Fibroblast of skin of right biceps (primary cell): ENCODE measurements around the gene GATB.

Experiments
- DNase-seq: peaks from one replicate; pipeline ENCODE4 v3.0.0-alpha.2; 2013

GATB gene

GRCh38 chr4:151694961-151695720 lies 65.7 kb downstream of the GATB start:
- peak; percentile 22 for DNase-seq

DNA sequence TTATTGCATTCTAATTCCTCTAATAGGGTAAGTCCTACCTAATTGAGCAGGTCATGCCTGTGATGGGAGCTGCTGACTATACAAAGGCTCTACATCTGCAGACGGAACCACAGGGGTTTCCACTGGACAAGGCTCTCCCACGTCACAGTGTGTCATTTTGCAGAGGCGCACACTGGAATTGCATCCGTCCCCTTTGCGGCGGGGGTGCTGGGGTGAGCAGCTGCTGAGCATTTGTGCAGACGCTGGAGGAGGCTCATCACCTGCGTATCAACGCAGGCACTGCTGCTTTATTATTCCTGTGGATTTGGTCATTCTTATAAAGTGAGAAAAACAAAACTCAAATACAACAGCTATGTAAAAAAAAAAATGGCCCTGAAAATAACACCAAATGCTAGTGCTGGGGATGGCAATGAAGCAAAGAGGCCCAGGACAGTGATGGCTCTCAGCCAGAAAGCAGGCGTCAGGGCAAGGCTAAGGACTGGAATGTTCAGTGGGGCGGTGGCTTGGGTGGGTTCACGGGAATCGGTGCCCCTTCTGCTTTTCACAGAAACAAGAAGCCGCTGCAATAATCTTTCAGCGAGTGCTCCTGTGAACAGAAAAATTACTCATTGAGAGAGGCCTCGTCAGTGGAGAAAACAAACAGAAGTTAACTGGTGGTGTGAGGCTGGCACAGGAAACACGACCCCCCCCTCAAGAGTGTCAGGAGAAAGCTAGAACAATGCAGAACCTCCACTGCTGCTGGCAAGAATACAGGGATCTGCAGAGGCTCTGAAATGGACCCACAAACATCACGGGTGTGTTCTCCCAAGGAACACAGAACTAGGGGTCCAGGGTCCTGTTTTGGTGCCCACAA lies 67.8 kb downstream of the GATB start:
- no peak for DNase-seq

GRCh38 chr4:151692443-151692782 lies 68.4 kb downstream of the GATB start:
- DNase-seq = no peak

GRCh38 chr4:151691639-151692442 lies 69.0 kb downstream of the GATB start:
- DNase-seq = no peak

GRCh38 chr4:151690876-151691275 lies 69.9 kb downstream of the GATB start:
- no peak for DNase-seq

DNA sequence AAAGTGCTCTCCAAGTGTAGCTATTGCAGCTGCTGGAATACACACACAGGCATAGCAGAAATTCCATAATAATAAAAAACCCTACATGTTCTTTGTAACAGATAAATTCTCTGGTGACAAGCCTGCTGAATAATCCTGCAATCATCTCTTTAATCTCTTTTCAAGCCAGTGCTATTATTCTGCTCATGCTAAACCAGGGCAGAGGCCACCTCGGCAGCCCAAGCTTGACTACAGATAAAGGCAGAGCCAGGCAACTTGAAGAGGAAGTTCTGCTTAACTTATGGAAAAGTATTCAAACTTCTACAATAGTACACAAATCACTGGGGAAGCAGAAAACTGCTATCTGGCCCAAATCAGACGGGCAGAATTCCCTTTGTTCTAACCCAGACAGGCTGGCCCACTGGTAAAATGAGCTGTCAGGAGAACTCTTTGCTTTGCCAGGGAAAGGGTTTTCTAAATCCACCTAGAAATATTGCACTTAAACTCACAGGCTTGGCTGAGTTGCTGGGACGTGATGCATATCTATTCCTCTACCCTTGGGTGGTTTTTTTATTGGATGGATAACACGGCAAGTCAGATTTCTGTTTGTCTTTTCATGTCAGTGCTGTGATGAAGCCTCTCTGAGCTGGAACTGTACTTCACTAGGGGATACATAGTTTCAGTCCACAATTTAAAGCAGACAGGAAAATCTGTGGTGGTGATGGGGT lies 70.5 kb downstream of the GATB start:
- DNase-seq = peak; percentile 79

- DNase-seq = no peak
Measured at GRCh38 chr4:151689211-151689991, 71.4 kb downstream of the GATB start.

GRCh38 chr4:151688785-151689043 lies 72.1 kb downstream of the GATB start:
- DNase-seq = no peak

GRCh38 chr4:151688003-151688784 lies 72.6 kb downstream of the GATB start:
- peak; percentile 73 for DNase-seq

DNA sequence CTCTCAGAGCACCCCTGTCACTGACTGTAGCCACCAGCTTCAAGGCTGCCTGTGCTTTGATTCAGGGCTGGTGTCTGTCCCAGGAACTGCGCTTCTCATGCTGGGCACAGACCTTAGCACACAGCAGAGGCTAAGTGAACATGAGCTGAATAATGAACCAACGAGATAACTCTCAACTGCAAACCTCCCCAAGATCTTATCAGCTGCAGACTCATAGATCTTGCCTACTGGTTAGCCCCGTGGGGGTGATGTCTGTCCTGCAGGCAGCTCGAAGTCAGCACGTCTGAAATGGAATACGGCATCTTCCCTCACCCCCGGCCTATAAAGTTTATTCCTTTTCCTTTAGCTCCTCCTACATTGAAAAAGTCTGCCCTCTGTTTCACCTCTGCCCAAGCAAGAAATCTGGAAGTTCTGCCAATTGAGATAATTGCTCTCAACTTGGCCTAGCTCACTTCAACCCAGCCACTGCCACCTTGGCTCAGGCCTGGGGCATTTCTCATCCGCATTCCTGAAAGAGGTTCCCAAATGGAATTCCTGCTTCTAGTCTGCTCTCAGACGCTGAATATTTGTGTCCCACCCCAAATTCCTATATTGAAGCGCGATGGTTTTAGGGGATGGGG lies 73.7 kb downstream of the GATB start:
- DNase-seq = peak; percentile 41

GRCh38 chr4:151685303-151685702 lies 75.5 kb downstream of the GATB start:
- no peak for DNase-seq

DNA sequence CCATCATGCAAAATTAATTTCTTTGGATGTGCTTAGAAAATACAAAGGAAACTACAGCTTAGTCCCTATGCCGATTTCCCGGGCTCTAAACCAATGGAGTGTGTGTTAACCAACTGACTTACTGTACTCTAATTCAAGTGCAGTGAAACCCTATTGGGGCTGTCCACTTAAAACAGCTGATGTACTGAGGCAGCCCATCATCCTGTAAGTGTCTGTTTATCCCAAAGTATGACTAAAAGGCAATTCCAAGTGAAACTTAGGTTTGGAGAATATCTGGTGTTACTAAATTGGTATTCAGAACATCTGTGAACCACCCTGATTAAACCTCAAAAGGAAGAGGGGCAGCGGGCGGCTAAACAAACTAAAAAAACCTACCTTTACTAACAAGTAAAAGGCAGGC lies 79.7 kb downstream of the GATB start:
- no peak for DNase-seq

DNA sequence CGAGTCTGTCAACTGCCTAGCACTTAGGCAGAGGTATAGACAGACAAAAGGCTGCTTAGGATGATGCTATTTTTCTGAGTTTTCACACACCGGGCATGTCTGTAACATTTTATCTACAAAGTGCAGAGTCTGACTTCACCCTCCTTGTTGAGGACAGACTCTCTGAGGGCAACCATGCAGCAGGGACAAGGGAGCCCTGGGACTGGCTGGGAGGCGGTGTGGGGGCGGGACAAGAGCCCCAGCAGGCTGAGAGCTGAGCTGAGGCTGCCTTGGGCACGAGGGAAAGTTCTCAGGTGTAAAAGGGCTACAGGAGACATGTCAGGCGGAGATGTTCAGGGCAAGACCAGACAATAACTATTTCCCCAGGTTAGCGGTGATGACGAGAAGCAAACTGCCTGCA lies 81.6 kb downstream of the GATB start:
- no peak for DNase-seq

DNA sequence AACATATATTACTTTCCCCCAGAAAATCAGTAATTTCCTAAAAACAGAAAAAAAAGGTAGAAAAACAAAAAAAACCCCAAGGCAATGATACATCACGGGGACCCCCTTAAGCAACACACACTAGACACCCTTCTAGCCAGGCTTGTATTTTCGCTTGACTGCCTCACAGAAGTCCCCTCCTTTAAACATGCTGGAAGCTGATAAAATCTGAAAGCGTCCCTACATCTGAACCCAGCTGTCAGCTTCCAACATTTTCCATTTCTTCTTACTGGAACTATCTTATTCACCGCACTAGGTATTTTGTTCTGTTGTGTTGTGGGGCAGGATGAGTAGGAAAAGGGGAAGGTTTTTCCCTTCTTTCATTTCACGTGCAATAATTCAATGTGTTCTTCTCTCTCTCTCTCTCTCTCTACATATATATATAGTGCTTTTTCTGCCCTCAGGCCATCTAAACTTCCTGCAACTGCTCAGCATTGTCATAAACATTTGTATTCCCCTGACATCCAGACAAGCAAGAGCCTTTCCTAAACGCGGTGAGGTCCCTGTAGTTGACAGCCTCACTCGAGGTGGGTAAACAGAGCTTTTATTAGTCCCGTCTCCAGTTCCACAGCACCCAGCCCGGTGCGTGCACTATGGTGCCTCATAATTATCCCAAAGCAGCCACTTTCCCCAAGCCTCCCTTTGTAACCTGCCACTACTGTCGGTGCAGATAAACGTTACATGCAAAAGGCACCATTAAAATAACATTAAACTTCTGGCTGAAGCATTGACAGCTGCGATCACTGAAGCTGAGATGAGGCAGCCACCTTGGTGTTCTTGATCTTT lies 82.5 kb downstream of the GATB start:
- no peak for DNase-seq

DNA sequence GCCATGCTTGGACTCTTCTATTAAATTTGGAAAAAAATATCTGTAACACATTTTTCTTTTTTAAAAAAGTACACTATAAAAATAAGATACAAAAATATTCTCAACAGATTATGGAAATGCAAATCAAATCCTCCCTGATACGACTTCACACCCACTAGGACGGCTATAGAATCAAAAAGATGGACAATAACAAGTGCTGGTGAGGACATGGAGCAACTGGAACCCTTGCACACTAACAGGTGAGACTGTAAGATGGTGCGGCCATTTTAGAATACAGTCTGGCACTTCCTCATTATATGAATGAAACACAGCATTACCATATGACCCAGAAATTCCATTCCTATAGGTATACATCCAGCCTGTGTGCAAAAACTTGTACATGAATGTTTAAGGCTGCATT lies 83.6 kb downstream of the GATB start:
- DNase-seq = no peak

GRCh38 chr4:151676301-151676700 lies 84.5 kb downstream of the GATB start:
- DNase-seq = peak; percentile 88

- DNase-seq = no peak
Measured at GRCh38 chr4:151675411-151675971, 85.3 kb downstream of the GATB start.

DNA sequence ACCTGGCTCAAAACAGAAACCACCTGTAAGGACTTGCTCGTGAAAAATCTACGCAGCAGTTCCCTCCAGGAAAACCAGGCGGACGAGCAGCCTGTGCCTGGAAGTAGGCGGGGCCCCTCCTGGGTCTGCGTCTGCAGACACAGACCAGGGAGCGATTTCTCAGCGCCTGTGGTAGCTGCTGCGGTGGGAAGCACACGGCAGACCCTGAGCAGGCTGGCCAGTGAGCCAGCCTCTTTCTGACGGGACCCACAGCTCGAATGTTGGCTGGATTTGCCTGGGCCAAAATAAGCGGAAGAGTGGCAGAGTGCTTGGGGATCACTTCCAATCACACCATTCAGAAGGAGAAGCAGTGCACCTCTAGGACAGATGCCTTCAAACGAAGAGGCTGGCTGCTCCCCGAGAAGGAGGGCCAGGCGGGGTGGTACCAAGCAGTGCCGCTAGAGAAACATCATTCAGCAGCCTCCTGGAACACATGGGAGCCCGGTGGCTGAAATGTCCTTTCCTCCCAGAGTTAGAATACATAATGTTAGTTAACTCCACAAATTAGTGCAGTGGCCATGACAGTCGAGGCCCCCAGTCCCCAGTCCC lies 85.9 kb downstream of the GATB start:
- DNase-seq = peak; percentile 49

DNA sequence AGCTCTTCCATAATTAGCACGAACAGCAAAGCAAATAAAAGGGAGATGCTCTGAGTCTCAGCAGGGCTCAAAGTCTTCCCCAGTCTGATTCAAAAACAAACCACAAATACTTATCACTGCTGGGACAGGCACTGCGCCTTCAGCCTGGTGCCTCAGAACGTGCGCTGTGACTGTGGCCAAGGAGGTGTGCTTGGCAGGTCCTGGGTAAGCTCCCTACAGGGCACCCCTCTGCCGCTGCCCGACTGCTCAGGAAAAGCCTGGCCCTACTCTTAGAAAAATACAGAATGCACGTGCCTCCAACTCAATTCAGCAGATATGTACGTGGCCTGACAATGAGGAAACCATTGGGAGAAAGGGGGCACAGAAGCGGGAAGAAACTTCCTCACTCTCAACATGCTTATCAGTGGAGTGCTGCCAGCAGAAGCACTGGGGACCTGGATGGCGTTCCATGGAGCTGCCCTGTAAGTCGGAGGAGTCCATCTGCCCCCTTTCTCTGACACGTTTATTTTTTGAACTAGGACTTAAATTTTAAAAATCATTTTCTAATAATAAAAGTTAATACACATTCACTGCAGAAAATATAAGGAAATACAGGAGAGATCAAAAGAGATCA lies 86.8 kb downstream of the GATB start:
- no peak for DNase-seq
